GM21528 (cell line): Measurements from ENCODE around the gene CLMP.

Source experiments
- ATAC-seq: cut with Tn5 transposase; IDR thresholded peaks from one replicate; pipeline ENCODE4 v1.9.1; 2021; ENCODE audit warnings: mild to moderate bottlenecking, moderate library complexity; ENCODE audit not compliant: unreplicated experiment, low FRiP score

The CLMP gene

DNA sequence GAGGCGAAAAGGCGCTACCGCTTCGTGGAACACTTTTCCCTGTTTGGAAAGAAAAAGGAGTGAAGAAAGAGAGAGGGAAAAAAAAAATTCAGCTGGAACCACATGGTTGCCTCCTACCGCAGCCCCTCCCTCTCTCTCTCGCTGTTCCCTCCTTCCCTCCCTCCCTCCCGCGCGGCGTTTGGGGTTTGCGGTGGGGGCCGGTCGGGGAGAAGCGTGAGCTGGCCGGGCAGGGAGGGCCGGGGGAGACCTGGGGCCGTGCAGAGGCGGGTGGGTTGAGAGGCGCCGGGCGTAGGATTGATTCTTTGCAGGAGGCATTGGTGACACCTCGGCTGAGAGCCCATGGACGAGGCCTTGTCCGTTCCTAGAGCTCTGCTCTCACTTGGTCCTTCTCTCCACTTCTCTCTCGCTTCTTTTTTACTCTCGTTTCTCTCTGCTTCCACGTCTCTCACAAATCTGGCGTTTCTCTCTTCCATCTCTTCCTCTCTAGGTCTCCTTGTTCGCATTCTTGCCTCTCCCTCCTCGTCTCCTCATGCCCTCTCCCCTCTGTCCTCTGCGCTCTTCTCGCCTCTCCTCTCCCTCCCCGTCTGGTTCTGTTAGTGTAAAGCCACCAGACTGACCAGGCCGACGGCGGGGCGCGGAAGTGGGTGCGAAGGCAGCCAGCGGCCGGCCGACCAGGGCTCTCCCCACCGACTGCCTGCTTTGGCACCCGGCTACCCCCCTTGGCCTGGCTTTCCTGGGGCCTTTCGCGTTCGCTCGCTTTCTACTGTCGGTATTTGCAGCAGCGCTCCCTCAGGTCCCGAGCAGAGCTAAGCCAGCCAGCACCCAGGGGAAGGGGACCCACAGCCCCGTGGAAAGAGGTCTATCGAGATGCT lies at the start of gene CLMP:
CLMP (minus strand) TSS at position 61 of the 872 bp plus-strand sequence. CDS start 308 bp downstream, outside the sequence.
- no peak for ATAC-seq

GRCh38 chr11:123241874-123242543 lies 47.0 kb upstream of the CLMP start:
- ATAC-seq = no peak

DNA sequence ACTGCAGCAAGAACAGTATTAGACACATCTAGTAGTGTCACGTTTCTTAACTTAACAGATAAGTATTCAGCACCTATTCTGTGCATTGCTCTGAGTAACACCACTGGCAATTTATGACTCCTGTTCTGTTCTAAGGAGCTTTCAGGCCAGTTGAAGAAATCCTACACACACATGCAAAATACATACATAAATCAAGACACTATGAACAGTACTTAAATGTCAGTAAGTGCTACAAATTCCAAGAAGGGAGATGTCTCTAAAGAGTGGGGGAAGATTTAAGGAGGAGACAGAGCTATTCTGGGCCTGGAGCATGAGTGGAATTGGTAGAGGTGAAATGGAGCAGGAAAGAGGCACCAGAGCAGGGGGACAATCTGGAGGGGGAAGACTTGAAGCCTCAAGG lies 46.2 kb upstream of the CLMP start:
- no peak for ATAC-seq

DNA sequence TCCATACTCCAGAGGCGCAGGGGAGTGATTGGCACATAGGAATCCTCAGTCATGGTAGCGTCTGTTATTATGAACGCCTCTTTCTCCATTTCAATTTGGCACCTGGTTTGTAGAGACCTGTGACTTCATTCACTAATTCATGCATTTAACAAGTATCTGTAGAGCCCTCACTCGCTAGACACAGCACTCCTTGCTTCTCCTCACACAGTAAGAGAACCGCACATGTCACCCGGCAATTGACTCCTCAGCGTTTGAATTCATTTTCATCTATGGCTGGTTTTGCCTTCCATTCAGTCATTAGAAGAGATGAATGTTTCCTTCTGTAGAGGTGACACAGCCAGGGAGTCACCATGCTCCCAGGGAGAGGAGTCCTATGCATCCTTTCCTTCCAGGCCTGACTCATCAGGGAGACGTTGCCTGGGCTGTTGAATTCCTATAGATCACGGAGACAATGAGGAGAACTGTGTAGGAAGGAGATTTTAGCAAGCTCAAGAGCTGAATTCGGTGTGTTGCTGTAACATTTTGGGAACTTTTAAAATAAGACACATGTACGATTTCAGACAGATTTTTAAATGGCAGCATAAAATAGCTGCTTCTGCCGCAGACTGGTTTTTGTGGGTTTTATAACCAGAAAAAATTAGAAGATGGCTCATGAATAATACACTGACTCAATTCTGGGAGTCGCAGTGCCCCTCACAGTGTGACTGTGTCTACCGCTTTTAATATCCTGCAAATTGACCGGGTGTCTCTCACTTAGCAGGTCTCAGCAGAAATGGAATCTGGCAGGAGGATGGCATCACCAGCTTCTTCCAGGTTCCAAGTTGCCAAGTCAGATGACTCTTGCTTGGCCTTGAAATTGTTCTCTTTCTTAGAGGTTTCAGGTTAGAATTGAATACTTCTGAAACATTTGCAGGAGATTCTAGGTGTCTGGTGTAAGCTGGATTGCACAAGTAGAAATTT lies 44.4 kb upstream of the CLMP start:
- ATAC-seq = no peak

GRCh38 chr11:123238297-123238696 lies 43.2 kb upstream of the CLMP start:
- no peak for ATAC-seq

DNA sequence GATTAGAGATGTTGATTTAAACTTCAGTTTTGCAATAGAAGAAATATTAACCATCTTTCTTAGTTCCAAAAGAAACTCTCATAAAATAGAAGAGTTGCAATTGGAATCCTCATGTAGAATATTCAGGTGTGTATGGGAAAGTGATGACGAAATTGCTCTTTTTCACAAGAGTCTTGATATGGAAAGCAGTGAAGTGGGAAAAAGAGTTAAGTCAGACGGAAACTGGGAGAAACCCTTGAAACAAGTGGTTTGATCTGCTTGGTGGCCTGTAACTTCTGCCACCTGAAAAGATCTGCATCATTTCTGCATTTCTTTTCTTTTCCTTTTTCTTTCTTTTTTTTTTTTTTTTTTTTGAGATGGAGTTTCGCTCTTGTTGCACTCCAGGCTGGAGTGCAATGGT lies 41.8 kb upstream of the CLMP start:
- ATAC-seq = no peak

DNA sequence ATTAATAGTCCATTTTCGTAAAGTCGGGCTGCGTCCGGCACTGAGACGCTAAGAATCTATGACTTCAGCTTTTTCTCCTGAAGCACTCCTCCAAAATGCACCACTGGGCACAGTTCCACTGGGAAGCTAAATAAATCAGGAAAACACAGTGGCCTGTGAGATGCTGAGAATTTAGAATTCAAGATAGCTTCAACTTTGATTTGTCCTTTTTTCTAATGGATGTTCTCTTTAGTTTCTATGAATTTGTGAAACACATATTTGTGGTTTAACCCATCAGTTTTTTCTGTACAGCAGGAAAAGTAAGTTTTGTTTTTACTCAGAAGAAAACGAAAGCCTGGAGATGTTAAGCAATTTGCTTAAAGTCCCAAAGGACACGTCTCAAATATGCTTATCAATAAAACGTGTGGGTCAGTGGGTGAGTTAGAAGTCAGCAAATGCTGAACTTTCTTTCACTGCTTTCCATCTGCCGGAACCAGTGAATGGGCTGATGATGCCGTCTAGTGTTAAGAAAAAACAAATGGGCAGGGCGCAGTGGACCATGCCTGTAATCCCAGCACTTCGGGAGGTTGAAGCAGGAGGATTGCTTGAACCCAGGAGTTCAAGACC lies 40.7 kb upstream of the CLMP start:
- ATAC-seq = no peak

GRCh38 chr11:123235117-123235655 lies 40.1 kb upstream of the CLMP start:
- no peak for ATAC-seq

DNA sequence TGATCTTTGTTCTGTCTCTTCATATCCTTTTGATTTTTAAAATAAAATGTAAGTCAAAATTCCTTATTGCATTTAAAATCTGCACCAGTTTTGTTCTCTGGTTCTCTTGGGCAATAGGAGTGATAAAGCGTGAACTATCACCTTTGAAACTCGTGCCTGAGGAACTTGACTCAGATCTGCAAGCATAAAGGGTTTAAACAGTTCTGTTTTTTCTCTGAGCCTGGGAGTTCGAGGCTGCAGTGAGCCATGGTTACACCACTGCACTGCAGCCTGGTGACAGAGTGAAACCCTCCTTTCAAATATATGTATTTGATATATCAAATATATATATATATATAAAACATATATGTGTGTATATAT lies 38.9 kb upstream of the CLMP start:
- ATAC-seq = no peak

DNA sequence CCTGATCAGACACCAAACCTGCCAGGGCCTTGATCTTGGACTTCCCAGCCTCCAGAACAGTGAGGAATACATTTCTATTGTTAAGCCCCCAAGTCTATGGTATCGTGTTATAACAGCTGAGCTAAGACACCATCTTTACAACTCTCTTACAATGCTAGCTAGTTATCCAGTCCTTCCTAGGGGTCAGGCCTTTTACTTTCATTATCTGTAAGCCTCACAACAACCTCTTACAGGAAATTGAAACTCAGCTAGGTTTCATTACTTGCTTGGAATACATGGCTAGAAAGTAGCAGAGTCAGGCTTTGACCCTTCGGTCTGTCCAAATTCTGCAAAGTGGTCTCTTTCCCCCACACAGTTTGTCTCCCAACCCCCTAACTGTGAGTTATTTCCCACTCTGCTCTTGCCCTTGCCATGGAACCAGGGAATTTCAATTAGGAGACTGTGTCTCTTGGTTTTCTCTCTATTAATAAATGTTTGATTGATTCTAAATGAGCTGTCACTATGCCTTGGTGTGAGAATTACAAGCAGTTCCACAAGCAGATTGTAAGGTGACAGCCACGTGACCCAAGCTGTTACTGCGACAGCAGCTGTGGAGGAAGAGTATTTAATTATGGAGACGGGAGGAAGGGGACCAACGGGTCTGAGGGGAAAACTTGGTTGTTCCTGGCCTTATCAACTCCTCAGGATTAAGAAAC lies 38.4 kb upstream of the CLMP start:
- ATAC-seq = peak; percentile 96

DNA sequence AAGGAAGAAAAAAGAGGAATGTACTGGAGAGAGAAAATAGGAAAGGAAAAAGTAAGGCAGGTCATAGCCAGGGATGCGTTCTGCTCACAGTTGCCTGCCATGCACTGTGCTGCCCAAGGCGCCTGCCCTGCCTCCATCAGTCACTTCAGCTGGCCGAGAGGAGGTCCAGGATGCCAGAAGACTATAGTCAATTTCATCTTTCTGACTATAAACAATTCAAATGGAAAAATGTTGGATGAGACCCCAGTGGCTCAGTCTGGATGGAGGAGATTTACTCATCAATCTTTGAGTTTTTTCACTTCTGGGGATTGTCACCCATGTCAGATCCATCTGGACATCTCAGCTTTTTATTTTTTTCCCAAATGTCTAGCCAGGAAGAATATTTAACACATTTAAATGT lies 36.7 kb upstream of the CLMP start:
- no peak for ATAC-seq

GRCh38 chr11:123231256-123231655 lies 36.2 kb upstream of the CLMP start:
- ATAC-seq = no peak

DNA sequence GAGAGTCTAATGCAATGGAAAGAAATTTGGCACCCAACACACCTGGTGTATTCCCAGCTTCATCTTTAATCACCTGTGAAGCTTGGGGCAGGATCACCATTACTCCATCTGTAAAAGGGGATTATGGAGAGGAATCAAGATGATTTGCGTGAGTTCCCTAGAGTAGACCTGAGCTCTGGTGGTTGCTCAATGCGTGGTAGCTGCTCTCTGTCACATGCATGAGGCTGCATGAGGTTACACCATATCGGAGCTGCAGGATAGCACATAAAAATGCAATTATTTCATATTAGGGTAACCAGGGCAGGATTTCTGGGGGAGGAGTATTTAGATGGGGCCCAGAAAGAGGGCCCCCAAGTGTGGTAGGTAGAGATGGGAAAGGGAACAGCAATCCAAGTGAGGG lies 35.3 kb upstream of the CLMP start:
- ATAC-seq = no peak

- ATAC-seq = no peak
Measured at GRCh38 chr11:123228496-123229163, 33.6 kb upstream of the CLMP start.

- ATAC-seq = no peak
Measured at GRCh38 chr11:123227763-123228495, 32.9 kb upstream of the CLMP start.

GRCh38 chr11:123221584-123221983 lies 26.5 kb upstream of the CLMP start:
- no peak for ATAC-seq

GRCh38 chr11:123221096-123221561 lies 26.1 kb upstream of the CLMP start:
- no peak for ATAC-seq

- no peak for ATAC-seq
Measured at GRCh38 chr11:123219066-123219690, 24.1 kb upstream of the CLMP start.
